HG02798 (cell line): Measurements from ENCODE around the gene SCLT1.

Experiments
- ATAC-seq: cut with Tn5 transposase; IDR thresholded peaks from one replicate; pipeline ENCODE4 v1.9.1; 2021; ENCODE audit warnings: mild to moderate bottlenecking; ENCODE audit not compliant: unreplicated experiment, poor library complexity

SCLT1 gene

GRCh38 chr4:128974136-128974581 is 119.2 kb downstream of the SCLT1 start:
- ATAC-seq, result no peak

DNA sequence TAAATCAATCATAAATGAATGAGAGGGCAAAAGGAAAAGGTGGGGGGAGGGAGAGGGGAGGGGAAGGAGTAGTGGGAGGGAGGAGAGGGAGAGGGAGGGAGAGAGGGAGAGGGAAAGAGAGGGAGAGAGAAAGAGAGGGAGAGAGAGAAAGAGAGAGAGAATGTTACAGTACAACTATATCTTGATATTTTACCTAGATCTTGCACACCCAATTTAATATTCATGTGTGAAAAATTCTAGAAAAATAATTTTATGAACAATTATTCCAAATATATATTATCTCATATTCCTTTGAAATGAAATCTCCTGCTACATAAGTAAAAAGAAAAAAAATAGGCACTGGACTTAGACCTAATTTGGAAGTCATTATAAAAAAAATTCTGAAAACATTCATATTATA is 120.0 kb downstream of the SCLT1 start:
- ATAC-seq, result no peak

DNA sequence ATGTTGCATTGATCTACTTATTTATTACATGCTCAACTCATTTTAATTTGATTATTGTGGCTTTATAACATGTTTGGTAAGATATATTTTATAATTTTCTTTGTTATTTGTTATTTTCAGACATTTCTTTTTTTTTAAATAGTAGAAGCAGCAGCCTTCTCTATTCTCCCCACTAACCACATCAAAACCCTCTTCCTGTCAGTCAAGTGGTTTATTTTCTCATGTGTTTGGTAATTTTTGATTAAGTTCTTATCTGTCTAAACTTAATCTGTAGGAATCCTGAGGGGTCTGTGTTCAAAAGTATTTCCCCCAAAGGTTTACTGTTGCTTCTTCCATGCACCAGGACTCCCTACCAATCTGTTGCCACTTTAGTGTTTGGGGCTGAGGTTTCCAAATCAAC is 131.9 kb downstream of the SCLT1 start:
- ATAC-seq, result no peak

DNA sequence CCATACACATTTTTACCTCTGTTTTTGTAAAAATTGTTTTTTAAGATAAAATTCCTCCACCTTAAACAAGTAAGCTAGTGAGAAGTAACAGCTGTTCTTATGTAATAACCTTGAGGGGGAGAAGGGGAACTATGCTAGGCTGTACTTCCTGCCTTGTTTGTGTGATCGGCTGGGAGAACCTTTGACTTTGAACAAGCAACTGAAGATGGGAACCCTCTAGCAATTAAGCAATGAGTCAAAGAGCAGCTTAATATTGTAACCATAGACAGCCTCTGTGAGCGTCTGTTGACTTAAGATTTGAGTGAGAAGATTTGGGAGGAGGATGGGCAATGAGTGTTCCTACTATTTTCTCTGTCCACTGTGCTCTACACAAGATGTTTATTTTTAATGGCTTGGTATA is 135.1 kb downstream of the SCLT1 start:
- ATAC-seq, result no peak

DNA sequence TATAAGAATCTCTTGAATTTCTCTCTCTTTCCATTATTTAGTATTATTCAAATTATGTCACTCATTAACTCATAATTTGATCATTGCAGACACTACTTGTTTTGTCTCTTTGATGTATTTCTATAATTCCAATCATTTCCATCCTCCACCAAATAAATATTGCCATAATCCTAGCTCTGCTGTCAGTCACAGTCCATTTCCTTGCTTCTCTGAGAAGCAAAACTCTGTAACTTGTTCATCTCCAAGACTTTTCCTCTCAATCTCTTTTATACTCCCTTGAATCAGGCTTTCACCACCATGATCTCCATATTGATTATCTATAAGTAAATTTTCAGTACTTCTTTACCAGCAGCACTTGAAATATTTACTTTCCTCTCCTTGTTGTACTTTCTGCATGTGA is 135.9 kb downstream of the SCLT1 start:
- no peak for ATAC-seq

- ATAC-seq, result no peak
Observed at GRCh38 chr4:128955751-128956150, 137.6 kb downstream of the SCLT1 start.

GRCh38 chr4:128954941-128955340 is 138.4 kb downstream of the SCLT1 start:
- no peak for ATAC-seq

- no peak for ATAC-seq
Observed at GRCh38 chr4:128951316-128951715, 142.0 kb downstream of the SCLT1 start.

DNA sequence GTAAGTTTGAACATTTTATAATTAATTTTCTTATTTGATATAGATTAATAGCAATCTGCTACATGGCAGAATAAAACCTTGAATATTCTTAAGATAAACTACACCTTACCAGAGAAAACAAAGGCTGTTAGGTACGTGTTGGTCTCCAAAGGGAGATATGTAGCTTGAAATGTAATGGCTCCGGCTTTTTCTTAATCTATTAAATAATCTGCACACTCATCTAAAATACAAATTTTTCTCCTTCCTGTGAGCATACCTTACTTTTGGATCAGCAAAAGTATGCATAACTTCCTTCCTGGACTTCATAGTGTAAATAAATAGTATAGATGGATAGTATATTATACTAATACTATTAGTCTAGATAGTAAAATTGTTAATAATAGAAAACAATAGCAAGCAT is 142.5 kb downstream of the SCLT1 start:
- no peak for ATAC-seq

DNA sequence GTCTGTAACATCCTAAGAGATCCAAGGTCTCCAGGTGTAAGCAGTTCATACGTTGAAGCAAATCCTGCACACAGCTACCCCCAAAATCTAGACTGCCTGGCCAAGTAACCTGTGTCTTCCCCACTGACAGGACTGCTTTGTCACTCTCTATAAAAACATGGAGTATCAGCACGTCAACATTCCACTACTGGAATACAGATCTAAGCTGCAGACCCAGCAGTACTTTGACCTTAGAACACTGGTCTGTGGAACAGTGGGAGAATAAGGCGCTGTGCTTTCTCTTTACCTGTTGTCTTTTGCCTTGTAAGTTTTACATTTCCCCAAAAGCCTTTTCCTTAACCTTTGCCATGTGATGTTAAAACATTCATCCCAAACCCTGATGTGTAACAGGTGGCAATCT is 146.4 kb downstream of the SCLT1 start:
- ATAC-seq, result no peak

- no peak for ATAC-seq
Observed at GRCh38 chr4:128942607-128943006, 150.7 kb downstream of the SCLT1 start.

DNA sequence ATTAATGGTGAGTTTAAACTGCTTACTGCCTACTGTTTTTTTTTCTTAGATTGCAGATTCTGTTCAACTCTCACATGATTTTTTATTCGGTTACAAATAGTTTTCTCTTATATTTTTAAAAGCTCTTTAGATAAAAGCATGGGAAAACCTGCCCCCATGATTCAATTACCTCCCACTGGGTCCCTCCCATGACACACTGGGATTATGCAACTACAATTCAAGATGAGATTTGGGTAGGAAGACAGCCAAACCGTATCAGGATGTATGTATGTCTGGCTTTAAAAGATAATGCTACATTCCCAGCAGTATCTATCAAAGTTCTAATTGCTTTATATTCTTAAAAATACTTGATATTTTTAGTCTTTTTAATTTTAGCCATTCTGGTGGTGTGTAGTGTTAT is 152.4 kb downstream of the SCLT1 start:
- ATAC-seq, result no peak

DNA sequence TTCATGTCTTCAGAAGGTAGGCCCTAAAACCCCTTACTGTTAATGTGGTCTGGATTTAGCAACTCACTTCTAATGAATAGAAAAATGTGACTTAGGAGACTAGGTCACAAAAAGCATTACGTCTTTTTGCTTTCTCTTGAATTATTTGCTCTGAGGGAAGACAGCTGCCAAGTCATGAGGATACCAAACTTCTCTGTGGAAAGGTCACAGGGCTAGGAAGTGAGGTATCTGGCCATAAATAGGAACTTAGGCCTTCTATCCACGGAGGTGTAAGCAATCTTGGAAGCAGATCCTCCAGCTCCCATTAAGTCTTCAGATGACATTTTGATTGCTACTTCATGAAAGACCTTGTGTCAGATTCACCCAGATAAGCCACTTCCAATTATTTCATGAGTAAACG is 163.3 kb downstream of the SCLT1 start:
- no peak for ATAC-seq

- ATAC-seq, result no peak
Observed at GRCh38 chr4:128924951-128925350, 168.4 kb downstream of the SCLT1 start.

DNA sequence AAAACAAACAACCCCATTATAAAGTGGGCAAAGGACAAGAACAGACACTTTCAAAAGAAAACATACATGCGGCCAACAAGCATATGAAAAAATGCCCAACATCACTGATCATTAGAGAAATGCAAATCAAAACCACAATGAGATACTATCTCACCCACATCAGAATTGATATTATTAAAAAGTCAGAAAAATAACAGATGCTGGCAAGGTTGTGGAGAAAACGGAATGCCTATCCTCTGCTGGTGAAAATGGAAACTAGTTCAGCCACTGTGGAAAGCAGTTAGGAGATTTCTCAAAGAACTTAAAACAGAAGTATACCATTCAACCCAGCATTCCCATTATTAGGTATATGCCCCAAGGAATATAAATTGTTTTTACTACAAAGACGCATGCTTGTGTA is 171.4 kb downstream of the SCLT1 start:
- no peak for ATAC-seq

DNA sequence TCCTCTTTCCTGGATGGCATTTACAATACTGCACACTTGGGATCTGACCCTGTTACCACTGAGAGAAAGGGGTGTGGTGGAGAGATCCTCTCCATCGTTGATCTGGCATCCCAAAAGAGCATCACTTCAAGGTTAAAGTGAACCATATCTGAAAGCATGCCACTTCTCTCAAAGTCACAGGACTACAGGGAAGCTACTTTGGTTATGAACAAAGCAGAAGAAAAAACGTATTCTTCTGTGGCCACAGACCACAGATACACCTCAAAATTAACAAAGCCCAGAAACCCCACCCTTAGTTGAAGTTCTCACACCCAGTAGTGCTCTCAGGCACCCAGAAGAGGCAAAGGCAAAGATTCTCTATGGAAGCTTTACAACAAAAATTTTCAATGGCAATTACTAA is 175.6 kb downstream of the SCLT1 start:
- peak; percentile 76 for ATAC-seq

DNA sequence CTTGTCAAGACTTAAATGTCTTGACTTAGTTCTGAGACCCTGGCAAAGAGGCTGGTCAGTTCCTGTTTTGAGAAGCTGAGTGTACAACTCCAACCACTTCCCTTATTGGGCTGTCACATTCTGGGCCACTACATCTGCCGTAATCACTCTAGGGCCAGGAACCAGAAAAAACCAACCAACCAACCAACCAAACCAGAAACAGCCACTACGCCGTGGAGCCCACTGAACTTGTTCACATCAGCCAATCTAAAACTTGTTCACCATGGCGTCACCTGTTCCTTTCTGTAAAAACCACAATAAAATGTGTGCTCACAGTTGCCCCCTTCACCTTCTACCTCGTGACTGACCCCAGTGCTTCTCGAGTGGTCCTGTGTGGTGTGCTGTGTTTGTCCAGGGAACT is 176.5 kb downstream of the SCLT1 start:
- ATAC-seq, result peak; percentile 76

- no peak for ATAC-seq
Observed at GRCh38 chr4:128915544-128915943, 177.8 kb downstream of the SCLT1 start.

GRCh38 chr4:128913228-128913627 is 180.1 kb downstream of the SCLT1 start:
- ATAC-seq, result no peak

GRCh38 chr4:128908735-128909134 is 184.6 kb downstream of the SCLT1 start:
- ATAC-seq, result no peak

DNA sequence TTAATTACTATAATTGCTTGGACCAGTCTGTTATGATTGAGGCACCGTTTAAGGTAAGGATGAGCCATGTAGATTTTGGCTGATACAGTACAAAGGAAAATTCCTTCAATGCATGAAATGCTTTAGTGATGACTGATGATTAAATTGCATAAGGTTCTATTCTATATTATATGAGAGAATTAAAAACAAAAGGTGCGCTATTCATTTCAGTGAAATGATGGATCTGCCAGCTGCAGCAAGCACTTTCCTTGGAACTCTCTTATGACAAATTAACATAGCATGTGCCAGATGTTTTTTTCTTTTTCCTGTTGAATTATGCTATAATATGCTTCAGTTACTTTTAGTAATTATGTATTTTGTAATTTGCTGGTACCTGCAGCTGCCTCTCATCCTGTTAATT is 185.4 kb downstream of the SCLT1 start:
- no peak for ATAC-seq

DNA sequence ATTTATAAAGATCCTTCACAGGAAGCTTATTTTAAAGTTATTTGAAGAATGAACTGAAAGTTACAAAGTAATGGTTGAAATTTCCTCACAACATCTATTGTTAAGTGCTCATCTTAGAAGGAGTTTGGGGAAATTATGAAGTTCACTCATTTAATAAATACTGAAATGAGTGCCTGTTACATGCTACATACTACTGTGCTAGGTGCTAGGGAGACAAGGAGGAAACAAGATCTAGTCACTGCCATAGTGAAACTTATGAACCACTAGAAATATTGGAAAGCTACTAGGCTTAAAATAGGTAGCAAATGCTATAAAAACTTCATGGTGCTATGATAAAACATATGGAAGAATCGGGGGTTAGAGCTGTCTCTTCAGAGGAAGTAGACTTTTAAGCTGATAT is 186.8 kb downstream of the SCLT1 start:
- ATAC-seq, result no peak

DNA sequence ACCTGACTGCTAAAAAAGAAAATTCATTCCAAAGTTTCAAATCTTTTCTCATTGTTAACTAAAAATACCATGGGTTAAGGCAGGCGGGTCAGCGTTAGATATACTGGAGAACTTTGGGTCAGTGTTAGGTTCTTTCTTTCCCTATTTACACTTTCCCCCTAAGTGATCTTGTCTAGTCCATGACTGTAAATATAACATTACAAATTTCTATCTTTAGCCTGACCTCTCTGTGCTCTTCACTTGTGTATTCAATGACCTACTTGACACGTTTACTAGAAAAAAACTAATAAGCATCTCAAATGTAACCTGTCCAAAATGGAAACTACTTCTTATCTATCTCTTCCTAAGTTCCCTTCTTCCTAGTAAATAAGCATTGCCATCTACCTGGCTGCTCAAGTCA is 188.5 kb downstream of the SCLT1 start:
- no peak for ATAC-seq
